ENCODE data around the gene CENPT. TPM values are rescaled to one million over a fixed set of nuclear protein-coding genes. Genes with fewer than 3 reads are reported as not detected.
A peak's percentile ranks its signal among the peaks of the same experiment; 100 is the strongest.

Gene CENPT
- total and polyA plus RNA-seq, 2 of the 13 experiments (the other 11 are each of a cell fraction or from before 2014, with no cell fraction given) = 40.9 to 43.3 TPM

GRCh38 chr16:67806428-67807147, 40.9 kb downstream of the CENPT start, which contains the start of the genes RANBP10 and TSNAXIP1 (continued):
- 0 out of 2 replicates have a peak, but pooled peaks have one; percentile 18 for TF ChIP-seq FOXJ3 (CRISPR knock-in tag; IDR thresholded peaks at IDR 0.05; ENCODE audit: borderline replicate concordance)
- TF ChIP-seq ZNF772 (CRISPR knock-in tag; IDR thresholded peaks at IDR 0.05) = peak; percentile 75
- peak; percentile 84 for TF ChIP-seq SMAD9 (CRISPR knock-in tag; IDR thresholded peaks at IDR 0.05)
- TF ChIP-seq FLYWCH1 (CRISPR knock-in tag; IDR thresholded peaks at IDR 0.05) = no peak
- no peak for TF ChIP-seq TRIM24 (CRISPR knock-in tag; IDR thresholded peaks at IDR 0.05)
- no peak for TF ChIP-seq ZNF121 (CRISPR knock-in tag; IDR thresholded peaks at IDR 0.05)
- TF ChIP-seq ZNF670 (CRISPR knock-in tag; IDR thresholded peaks at IDR 0.05; ENCODE audit: borderline replicate concordance) = no peak; the same call in 1 of the 2 replicates
- no peak for TF ChIP-seq FOXA1 (IDR thresholded peaks at IDR 0.05)
- TF ChIP-seq FOXA1 (CRISPR knock-in tag; IDR thresholded peaks at IDR 0.05) = 0 out of 2 replicates have a peak, but pooled peaks have one; percentile 5
- no peak for TF ChIP-seq ZBTB33 (CRISPR knock-in tag; IDR thresholded peaks at IDR 0.05)
- no peak for TF ChIP-seq PBX3 (CRISPR knock-in tag; IDR thresholded peaks at IDR 0.05; ENCODE audit: borderline replicate concordance)
- peak in 1 of 2 experiments; percentile 1; a peak in 1 of 4 replicates for TF ChIP-seq NR2F1 (CRISPR knock-in tag; IDR thresholded peaks at IDR 0.05)
- no peak for TF ChIP-seq ZNF572 (CRISPR knock-in tag; IDR thresholded peaks at IDR 0.05)
- TF ChIP-seq SP4 (CRISPR knock-in tag; IDR thresholded peaks at IDR 0.05) = peak; percentile 99
- 0 out of 2 replicates have a peak, but pooled peaks have one; percentile 30 for TF ChIP-seq ZNF761 (CRISPR knock-in tag; conservative IDR thresholded peaks at IDR 0.05)
- TF ChIP-seq ATF7-NPFF (CRISPR knock-in tag; IDR thresholded peaks at IDR 0.05; ENCODE audit: low read depth) = no peak
- peak; percentile 36; the same call in 1 of the 2 replicates for TF ChIP-seq HNF4G (IDR thresholded peaks at IDR 0.05; ENCODE audit: borderline replicate concordance, low read depth, low read length)
- TF ChIP-seq HNF4G (CRISPR knock-in tag; IDR thresholded peaks at IDR 0.05; ENCODE audit: borderline replicate concordance, low read depth) = no peak
- no peak for TF ChIP-seq HNRNPH1 (optimal IDR thresholded peaks at IDR 0.05; ENCODE audit: low read depth, low read length)
- no peak for TF ChIP-seq ZNF180 (CRISPR knock-in tag; IDR thresholded peaks at IDR 0.05; ENCODE audit: borderline replicate concordance, low read depth)
- TF ChIP-seq U2AF1 (optimal IDR thresholded peaks at IDR 0.05; ENCODE audit: low read depth, low read length) = peak; percentile 65
- TF ChIP-seq ZBTB46 (CRISPR knock-in tag; IDR thresholded peaks at IDR 0.05; ENCODE audit: borderline replicate concordance) = no peak
- TF ChIP-seq NCOA1 (CRISPR knock-in tag; IDR thresholded peaks at IDR 0.05) = peak; percentile 28; the same call in 1 of the 2 replicates
- peak; percentile 75; the same call in 1 of the 2 replicates for TF ChIP-seq HIC2 (CRISPR knock-in tag; IDR thresholded peaks at IDR 0.05; ENCODE audit: low read depth)
